Testis (tissue), 3 donors: ENCODE data around the gene DYNLL2. TPM values are rescaled to one million over a fixed set of nuclear protein-coding genes. Genes with fewer than 3 reads are reported as not detected.

Source experiments
- DNase-seq: peaks from one replicate; pipeline ENCODE4 v3.0.0-alpha.2; 2019
- H3K27ac ChIP-seq, 2 donors: fragments of 200-600 bp; sonication (generic); one replicate each; pipeline ENCODE4 v1.5.1; 2019
- H3K27me3 ChIP-seq: fragments of 200-600 bp; sonication (generic); one replicate; pipeline ENCODE4 v1.5.1; 2019
- H3K36me3 ChIP-seq: fragments of 200-600 bp; sonication (generic); one replicate; pipeline ENCODE4 v1.5.1; 2017; ENCODE audit warnings: low read depth; ENCODE audit errors: missing control alignments
- H3K4me1 ChIP-seq: fragments of 200-600 bp; sonication (generic); one replicate; pipeline ENCODE4 v1.5.1; 2019
- H3K4me3 ChIP-seq, 2 donors: fragments of 200-600 bp; sonication (generic); one replicate each; pipeline ENCODE4 v1.5.1; 2017 to 2019
- H3K9me3 ChIP-seq: fragments of 200-600 bp; sonication (generic); one replicate; pipeline ENCODE4 v1.5.1; 2017
- POLR2A ChIP-seq: fragments of 450-650 bp; IDR thresholded peaks from one replicate; pipeline ENCODE4 v1.6.1; 2017; ENCODE audit warnings: antibody characterized with exemption, mild to moderate bottlenecking, moderate library complexity
- whole genome bisulfite sequencing, 2 donors: methylation state at CpG; one replicate each; pipeline ENCODE4 v1.1.5; 2018; 5-methylcytosine and 5-hydroxymethylcytosine counted together
- intact Hi-C: fragments of 100-400 bp; cut with DNase I; formaldehyde crosslinking; loops from one replicate; pipeline ENCODE4 v1.15.1; 2023; ENCODE audit warnings: low total_unique reads
- polyA plus RNA-seq: library from polyadenylated mRNA; stranded (reverse); fragments of 350-450 nt; fragmentation: Illumina TruSeq; extraction: RNeasy Lipid Tissue Mini Kit (QIAGEN cat#74804); gene quantifications from one replicate; pipeline ENCODE4 v1.2.3, GENCODE V29; 2014; ENCODE audit warnings: low read depth, low replicate concordance; ENCODE audit not compliant: insufficient read depth
- total RNA-seq, 2 donors: library from RNA; depleted of rRNA; stranded (reverse); fragments of >200 nt; gene quantifications; one replicate each; pipeline ENCODE4 v1.2.3, GENCODE V29; 2016
- TF ChIP-seq, protein P1 (sequence below), 3 experiments: fragments of 450-650 bp in 2 of 3; fragments of 200-600 bp in 1 of 3; sonication (generic) in 1 of 3; IDR thresholded peaks; one replicate each; pipeline ENCODE4 v1.5.1; 2016 to 2019; ENCODE audit warnings: antibody characterized with exemption in 3 of 3, mild to moderate bottlenecking in 2 of 3, moderate library complexity in 1 of 3

The DYNLL2 gene
- total and polyA plus RNA-seq, 3 donors from 2014 or later = 33.6 to 52.7 (median 36.7) TPM

DNA sequence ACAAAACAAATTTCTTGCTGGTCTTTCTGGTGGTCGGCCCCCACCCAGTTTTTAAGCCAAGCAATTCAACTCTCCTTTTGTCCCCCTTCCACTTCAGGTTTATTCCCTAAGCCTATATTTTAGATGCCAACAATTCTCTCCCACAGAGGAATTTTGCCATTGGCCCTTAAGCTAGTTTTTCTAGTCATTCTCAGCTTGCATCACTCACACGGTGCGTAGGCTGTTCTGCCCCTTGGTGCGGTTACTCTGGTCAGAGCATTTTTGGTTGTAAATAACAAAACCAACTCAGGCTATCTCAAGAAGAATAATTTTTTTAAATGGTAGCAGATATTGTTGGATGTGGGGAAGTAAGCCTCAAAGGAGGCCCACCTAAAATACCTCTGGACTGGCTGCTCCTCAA is 33.7 kb upstream of the DYNLL2 start:
- no peak overlapping the region for H3K4me3 ChIP-seq
- no peak overlapping the region for H3K27ac ChIP-seq
- TF ChIP-seq POLR2A = no peak
- TF ChIP-seq, protein P1, sequence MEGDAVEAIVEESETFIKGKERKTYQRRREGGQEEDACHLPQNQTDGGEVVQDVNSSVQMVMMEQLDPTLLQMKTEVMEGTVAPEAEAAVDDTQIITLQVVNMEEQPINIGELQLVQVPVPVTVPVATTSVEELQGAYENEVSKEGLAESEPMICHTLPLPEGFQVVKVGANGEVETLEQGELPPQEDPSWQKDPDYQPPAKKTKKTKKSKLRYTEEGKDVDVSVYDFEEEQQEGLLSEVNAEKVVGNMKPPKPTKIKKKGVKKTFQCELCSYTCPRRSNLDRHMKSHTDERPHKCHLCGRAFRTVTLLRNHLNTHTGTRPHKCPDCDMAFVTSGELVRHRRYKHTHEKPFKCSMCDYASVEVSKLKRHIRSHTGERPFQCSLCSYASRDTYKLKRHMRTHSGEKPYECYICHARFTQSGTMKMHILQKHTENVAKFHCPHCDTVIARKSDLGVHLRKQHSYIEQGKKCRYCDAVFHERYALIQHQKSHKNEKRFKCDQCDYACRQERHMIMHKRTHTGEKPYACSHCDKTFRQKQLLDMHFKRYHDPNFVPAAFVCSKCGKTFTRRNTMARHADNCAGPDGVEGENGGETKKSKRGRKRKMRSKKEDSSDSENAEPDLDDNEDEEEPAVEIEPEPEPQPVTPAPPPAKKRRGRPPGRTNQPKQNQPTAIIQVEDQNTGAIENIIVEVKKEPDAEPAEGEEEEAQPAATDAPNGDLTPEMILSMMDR (IDR thresholded peaks at IDR 0.05) = no peak
- no peaks in the 10 kb centered on the region for H3K36me3 ChIP-seq
- 93 to 97% methylated on average over 4 of the region's 4 CpGs for WGBS, 2 donors
- DNase-seq = no peak
- no peaks in the 10 kb centered on the region for H3K4me1 ChIP-seq
- H3K27me3 ChIP-seq = no peaks in the 10 kb centered on the region
- intact Hi-C loops = no loop called here
- H3K9me3 ChIP-seq = no peaks in the 10 kb centered on the region

GRCh38 chr17:58050966-58051365 is 32.3 kb upstream of the DYNLL2 start:
- intact Hi-C loops = no loop called here
- Histone ChIP-seq H3K4me3 (no peak overlapping the region), H3K27me3 (no peaks in the 10 kb centered on the region), H3K27ac (no peak overlapping the region), H3K4me1 (no peaks in the 10 kb centered on the region), H3K36me3 (no peaks in the 10 kb centered on the region), H3K9me3 (no peaks in the 10 kb centered on the region)
- DNase-seq = no peak
- whole genome bisulfite sequencing, 2 donors = 96 to 97% methylated on average over 2 of the region's 2 CpGs
- TF ChIP-seq, protein P1 (IDR thresholded peaks at IDR 0.05) = no peak
- no peak for TF ChIP-seq POLR2A

DNA sequence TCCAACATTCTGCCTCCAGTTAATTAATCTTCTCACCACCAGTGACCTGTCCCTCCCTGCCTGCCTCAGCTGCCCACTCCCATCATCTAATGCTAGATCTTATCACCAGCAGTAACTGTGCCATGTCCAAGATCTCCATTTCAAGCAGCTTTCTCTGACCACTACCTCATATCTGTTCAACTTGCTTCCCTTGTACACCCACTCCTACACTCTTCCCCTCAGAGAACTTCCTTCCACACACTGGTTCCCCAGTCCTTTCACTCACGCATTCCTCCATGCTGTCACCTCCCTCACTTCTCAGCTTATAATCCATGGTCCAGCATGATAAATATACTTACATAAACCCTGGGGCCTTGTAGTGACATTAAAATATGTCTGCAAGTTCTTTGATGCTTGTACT is 31.8 kb upstream of the DYNLL2 start:
- Histone ChIP-seq H3K27me3 (no peaks in the 10 kb centered on the region), H3K36me3 (no peaks in the 10 kb centered on the region), H3K4me1 (no peaks in the 10 kb centered on the region), H3K9me3 (no peaks in the 10 kb centered on the region), H3K4me3 (no peak overlapping the region), H3K27ac (no peak overlapping the region)
- 84 to 97% methylated on average over 1 of the region's 1 CpG for WGBS, 2 donors
- TF ChIP-seq POLR2A = no peak
- TF ChIP-seq, protein P1 (IDR thresholded peaks at IDR 0.05) = no peak
- no peak for DNase-seq
- intact Hi-C loops = no loop called here

DNA sequence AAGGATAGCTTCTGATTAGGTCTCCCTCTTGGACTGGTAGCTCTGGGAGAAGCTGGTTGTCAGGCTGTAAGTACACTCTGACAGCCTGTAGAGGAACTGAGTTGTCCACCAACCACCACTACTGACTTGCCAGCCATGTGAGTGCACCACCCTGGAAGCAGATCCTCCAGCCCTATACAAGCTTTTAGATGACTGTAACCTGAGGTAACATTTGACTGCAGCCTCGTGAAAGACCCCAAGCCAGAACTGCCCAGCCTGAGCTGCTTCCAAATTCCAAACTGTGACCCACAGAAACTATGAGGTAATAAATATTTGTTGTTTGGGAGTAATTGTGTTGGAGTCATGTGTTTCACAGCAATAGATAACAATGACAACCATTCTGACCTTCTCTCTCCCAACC is 30.8 kb upstream of the DYNLL2 start:
- TF ChIP-seq, protein P1 (IDR thresholded peaks at IDR 0.05) = no peak
- TF ChIP-seq POLR2A = no peak
- Histone ChIP-seq H3K27ac (no peak overlapping the region), H3K4me3 (no peak overlapping the region), H3K36me3 (no peaks in the 10 kb centered on the region), H3K4me1 (no peaks in the 10 kb centered on the region), H3K27me3 (no peaks in the 10 kb centered on the region), H3K9me3 (no peaks in the 10 kb centered on the region)
- WGBS, 2 donors = 73% methylated on average over 1 of the region's 1 CpG; no CpG with 5 or more reads in 1 of the 2 donors
- DNase-seq = no peak
- intact Hi-C loops = no loop called here

DNA sequence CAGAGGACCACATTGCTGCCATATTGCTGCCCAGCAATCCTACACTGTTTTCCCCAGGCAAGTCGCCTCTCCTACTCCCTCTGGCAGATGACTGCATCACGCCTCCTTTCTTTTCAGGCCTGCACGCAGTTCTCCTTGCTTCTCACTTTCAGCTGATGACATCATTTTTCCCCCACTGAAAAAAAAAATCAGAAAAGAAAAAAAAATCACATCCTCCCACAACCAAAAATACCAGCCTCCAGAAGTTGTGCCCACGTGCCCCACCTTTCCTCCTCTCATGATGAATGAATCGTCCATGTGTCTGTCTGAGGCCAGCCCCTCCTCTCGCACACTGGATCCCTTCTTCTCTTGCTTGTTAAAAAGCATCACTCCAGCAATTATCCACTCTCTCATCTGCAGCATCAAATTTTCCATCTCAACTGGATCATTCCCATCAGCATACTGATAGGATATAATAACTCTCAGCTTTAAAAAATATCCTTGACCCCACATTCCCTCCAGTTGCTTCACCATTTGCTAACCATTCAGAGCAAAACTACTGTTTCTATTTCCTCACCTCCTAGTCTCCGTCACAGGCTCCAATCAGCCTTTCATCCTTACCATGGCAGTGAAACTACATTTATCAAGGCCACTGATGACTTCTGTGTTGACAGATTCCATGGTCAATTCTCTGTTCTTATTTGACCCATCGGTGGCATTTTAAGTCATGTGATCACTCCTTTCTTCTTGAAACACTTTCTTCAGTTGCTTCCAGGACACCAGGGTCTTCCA is 30.1 kb upstream of the DYNLL2 start:
- DNase-seq = no peak
- no peaks in the 10 kb centered on the region for H3K36me3 ChIP-seq
- intact Hi-C loops = no loop called here
- H3K9me3 ChIP-seq = no peaks in the 10 kb centered on the region
- H3K4me1 ChIP-seq = no peaks in the 10 kb centered on the region
- H3K27ac ChIP-seq = no peak overlapping the region
- no peaks in the 10 kb centered on the region for H3K27me3 ChIP-seq
- no peak for TF ChIP-seq POLR2A
- TF ChIP-seq, protein P1 (IDR thresholded peaks at IDR 0.05) = no peak
- 71 to 74% methylated on average over 8 of the region's 8 CpGs for WGBS, 2 donors
- H3K4me3 ChIP-seq = no peak overlapping the region
